GM21825 (cell line): ENCODE results near the gene ORC5.

Experiments
- ATAC-seq: cut with Tn5 transposase; IDR thresholded peaks from one replicate; pipeline ENCODE4 v1.9.1; 2021; ENCODE audit warnings: mild to moderate bottlenecking, moderate library complexity; ENCODE audit not compliant: unreplicated experiment

Gene ORC5

GRCh38 chr7:104133238-104133637, 74.6 kb downstream of the ORC5 start:
- ATAC-seq = no peak

GRCh38 chr7:104130726-104131125, 77.1 kb downstream of the ORC5 start:
- no peak for ATAC-seq

GRCh38 chr7:104127204-104127603, 80.6 kb downstream of the ORC5 start:
- no peak for ATAC-seq

- no peak for ATAC-seq
Measured at GRCh38 chr7:104126411-104126841, 81.4 kb downstream of the ORC5 start.

GRCh38 chr7:104124893-104125477, 82.8 kb downstream of the ORC5 start:
- ATAC-seq = no peak

- ATAC-seq = no peak
Measured at GRCh38 chr7:104124469-104124868, 83.3 kb downstream of the ORC5 start.

GRCh38 chr7:104123786-104124185, 84.0 kb downstream of the ORC5 start:
- no peak for ATAC-seq

GRCh38 chr7:104113788-104114187, 94.0 kb downstream of the ORC5 start:
- no peak for ATAC-seq

GRCh38 chr7:104112623-104113022, 95.2 kb downstream of the ORC5 start:
- no peak for ATAC-seq

GRCh38 chr7:104111271-104111670, 96.5 kb downstream of the ORC5 start:
- ATAC-seq = no peak

GRCh38 chr7:104106108-104106905, 101.5 kb downstream of the ORC5 start:
- no peak for ATAC-seq

GRCh38 chr7:104098890-104099289, 108.9 kb downstream of the ORC5 start:
- no peak for ATAC-seq

- no peak for ATAC-seq
Measured at GRCh38 chr7:104096683-104097082, 111.1 kb downstream of the ORC5 start.

- ATAC-seq = no peak
Measured at GRCh38 chr7:104093127-104093526, 114.7 kb downstream of the ORC5 start.

GRCh38 chr7:104091242-104091641, 116.6 kb downstream of the ORC5 start:
- no peak for ATAC-seq

GRCh38 chr7:104089612-104090011, 118.2 kb downstream of the ORC5 start:
- no peak for ATAC-seq

- ATAC-seq = no peak
Measured at GRCh38 chr7:104089061-104089460, 118.8 kb downstream of the ORC5 start.
